Stimulated activated naive CD8-positive, alpha-beta T cell treated with anti-CD3 and anti-CD28 coated beads, Interleukin-15, Interleukin-2, amounts not matched to agents 100 U/mL and 50 U/mL, for 24 hours (primary cell): ENCODE results near the gene FBXW8.
A peak's percentile ranks its signal among the peaks of the same experiment; 100 is the strongest.

Experiments used
- ATAC-seq: fragments of 150-1000 bp; cut with Tn5 transposase; one replicate; pipeline ENCODE4 v1.10.0; 2021
- DNase-seq: peaks from one replicate; pipeline ENCODE4 v3.0.0; 2021

FBXW8 gene

DNA sequence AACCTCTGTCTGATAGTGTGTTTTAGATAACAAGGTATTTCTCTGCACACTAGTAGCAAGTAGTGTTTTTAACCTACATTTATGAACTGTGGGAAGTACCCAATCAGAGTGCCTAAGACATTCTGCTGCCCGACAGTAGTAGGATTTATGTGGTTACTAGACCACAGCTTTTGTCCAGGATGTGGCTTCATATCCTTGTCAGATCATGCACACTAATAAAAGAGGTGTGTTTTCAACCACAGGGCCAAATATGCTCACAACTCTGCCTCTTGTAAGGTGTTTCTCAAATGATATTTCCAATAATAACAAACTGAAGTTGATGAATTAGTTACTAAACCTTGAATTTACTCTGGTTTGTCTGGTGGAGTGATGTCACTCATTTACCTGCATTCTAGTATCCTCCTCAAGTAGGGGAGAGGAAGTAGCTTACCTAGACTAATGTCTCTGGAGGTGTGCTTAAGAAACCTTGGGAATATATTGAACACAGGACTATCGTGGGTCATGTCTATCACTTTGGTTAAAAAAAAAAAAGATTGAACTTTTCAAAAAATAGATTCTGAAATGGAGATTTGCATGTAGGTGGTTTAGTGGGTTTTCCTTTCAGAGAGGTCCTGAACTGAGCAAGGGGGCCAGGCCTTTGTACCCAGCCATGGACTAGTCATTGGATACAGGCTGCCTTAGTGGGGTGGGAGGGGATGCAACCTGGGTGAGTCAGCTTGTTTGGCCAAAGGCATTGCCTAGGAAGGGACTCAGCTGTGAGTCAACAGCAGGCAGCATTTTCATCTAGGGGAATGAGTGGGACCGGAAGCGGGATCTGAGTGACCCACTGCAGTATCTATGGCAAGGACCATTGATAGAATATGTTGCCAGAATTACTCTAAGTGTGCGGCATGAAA is 14.1 kb downstream of the FBXW8 start:
- DNase-seq, result peak; percentile 55
- ATAC-seq, result peak; percentile 86

DNA sequence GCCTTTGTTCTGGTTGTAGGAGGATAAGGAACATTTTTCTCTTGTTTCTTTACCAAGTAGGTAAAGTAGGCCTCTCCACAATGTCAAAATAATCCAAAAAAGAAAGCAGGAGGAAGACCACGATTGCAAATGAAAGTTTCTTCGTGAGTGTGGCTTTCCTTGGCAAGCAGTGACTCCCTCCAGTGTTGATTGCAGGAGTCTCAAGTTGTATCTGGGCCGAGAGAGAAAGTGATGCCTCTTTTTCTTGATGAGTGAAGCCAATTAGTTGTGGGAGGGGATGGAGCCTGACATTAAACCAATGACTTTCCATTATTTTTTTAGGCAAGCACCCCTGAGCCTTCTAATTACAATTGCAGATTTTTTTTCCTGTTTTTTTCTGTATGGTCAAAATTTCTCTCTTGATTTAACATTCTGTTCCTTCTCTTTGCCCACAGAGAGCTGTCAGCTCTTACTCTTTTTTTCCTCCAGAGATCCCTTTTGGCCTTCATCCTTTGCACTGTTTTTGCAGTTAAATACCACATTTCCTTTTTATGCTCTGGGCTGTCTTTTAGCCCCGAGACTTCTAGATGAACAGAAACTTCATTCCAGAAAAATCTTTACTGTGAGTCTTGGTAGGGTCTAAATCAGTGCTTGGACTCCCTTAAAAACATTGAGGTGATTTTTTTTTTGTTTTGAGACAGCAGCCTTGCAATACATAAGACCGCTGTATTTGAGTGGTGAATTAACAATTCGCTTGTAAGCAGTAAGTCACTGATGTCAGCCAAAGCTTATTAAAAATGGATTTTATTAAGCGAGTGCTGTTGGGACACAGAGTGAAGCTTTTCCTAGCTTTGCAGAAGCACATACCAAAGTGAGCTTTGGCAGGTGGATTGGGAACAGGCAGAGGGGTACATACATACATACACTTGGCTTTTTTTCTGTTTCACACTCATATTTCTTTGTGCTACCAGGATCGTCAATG is 15.8 kb downstream of the FBXW8 start:
- no peak for DNase-seq

DNA sequence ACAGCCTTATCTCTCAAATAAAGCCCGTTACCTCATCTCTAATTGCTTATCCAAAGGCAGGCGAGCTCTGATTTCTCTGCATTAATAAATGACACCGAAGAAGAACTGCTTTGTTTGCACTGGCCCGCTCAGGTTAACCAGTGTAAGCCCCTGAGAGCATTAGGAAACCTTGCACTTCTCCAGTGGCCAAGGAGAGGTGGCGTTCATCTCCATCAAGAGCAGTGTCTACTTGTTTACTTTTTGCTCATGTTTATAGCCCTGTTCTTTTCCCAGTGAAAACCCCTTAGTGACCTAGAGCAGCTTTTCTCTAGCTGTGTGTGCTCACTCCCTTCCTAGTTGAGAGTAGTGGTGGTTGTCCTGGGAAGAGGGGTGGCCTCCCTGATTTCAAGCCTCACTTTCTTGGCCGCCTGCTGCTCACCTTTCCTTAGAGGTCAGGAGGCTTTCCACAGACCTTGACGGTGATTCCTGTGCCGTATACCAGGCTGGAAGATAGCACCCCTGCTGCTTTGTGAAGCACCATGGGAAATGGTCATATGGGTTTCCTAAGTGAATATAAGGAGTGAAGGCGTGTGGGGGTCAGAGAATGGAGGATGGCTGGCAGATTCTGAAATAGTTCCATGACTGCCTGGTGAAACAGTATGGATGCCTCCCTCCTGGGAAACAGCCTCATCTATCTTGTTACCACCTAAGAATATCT is 16.6 kb downstream of the FBXW8 start:
- no peak for ATAC-seq
- no peak for DNase-seq

More for the DNA sequence above, 15.8 kb downstream of the FBXW8 start:
- no peak for ATAC-seq

DNA sequence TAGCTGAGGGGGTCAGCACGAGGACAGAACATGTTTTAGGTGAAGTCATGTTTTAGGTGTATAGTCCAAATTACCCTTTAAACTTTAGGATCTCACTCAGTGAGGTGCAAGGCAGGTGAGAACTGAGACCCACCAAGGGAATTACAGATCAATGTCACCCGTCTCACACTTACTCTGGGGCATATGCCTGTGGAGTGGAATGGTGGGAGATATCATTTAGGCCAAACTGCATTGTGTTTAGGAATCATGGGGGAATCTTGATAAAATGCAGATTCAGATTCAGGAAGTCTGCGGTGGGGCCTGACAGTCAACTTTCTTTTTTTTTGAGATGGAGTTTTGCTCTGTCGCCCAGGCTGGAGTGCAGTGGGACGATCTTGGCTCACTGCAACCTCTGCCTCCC is 17.8 kb downstream of the FBXW8 start:
- no peak for ATAC-seq
- no peak for DNase-seq

DNA sequence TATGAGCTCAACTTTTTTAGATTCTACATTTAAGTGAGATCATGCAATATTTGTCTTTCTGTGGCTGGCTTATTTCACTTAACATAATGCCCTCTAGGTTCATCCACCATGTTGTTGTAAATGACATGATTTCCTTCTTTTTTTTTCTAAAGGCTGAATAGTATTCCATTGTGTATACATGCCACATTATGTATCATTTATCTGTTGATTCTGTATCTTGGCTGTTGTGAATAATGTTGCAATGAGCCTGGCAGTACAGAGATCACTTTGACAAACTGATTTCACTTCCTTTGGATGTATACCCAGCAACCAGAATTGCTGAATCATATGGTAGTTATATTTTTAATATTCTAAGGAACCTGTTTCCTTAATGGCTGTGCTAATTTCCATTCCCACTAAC is 19.1 kb downstream of the FBXW8 start:
- no peak for DNase-seq
- ATAC-seq, result no peak

DNA sequence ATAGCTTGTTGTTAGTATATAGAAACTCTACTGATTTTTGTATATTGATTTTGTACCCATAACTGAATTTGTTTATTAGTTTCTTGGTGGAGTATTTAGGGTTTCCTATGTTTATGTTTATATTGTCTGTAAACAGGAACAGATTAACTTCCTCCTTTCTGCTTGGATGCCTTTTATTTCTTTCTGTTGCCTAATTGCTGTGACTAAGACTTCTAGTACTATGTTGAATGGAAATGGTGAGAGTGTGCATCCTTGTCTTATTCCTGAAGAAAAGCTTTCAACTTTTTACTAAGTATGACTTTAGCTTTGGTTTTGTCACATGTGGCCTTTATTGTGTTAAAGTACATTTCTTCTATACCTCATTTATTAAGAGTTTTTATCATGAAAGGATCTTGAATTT is 20.9 kb downstream of the FBXW8 start:
- ATAC-seq (no peak), DNase-seq (no peak)

DNA sequence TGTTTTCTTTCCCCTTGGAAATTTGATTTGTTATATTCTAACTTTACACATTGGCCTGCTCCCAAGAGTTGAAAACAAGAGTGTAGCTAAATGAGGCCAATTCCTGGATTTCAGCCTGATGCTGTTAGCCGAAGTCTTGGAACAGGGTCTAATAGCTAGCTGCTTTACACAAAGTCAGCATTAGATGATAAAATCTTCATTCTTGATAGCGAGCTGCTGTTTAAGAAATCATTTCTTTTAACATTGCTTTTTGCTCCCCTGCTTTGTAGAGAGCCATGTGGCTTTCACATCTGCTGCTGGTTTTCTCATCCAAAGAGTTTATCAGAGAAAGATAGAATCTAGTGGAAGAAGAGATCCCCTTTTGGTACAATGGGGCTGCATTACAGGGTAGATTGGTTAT is 22.3 kb downstream of the FBXW8 start:
- DNase-seq (no peak), ATAC-seq (no peak)

DNA sequence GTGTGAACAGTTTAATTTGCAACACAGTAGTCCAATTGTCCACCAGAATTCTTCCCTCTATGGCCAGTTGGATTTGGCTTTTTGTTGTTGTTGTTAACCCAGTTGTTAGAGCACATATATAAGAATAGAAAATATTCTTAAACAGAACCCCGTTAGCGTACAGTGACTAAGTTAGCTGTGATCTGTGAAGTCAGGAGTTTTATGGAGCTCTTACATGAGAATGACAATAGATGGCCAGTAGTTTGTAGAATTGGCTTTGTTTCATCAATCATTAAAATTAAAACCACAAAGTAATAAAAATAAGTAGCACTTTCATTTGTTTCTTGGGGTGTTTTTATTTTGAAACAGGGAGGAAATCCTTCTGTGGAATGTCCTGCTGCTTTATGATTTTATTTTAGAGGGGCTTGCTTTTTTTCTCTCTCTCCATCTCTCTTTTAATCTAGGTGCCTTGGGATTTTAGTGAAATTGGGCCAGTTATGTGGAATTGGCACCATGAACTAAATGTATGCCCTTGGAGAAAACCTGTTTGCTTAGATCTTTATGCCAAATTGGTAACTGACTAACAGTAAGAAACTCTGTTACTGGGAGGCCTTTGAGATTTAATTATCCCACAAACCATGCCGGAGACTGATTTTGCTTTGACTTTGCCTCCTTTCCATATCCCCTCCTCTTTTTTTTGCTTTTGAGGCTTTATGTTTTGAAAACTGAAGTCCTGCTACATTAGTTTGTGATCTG is 22.9 kb downstream of the FBXW8 start:
- ATAC-seq, result no peak
- no peak for DNase-seq

DNA sequence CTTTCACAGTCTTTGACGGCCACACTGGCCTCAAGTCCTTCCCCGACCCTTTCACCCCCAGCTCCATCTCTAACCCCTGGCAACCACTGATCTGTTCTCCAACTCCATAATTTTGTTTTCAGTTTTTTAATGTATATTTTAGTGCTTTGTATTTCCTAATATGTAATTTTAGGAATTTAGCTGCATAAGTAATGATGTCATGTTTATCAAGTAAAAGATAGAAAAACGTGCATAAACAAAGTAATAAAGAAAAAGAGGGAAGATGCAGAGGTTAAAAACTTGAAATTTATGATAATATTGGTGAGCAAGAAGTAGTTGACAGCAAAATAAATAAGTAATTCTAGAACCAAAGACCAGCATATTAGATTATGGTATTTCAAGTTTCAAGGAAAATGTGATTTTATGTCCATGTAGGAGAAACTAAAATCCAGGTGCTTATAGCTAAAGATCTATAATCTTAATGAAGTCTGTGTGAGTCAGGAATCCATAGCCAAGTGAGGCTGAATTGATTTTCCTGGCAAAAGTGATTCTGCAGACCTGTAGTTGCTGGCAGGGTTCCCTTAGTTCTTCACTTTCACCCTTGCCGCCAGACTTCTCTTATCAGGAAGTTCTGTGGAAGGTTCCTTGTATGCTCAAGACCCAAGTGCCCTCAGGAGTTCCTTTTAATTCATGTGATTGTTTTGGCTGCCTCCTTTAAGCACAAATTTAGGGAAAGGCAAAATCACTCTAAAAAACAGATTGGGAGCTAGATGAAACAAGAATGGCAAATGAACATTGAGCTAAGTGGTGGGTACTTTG is 24.4 kb downstream of the FBXW8 start:
- ATAC-seq (no peak), DNase-seq (no peak)

DNA sequence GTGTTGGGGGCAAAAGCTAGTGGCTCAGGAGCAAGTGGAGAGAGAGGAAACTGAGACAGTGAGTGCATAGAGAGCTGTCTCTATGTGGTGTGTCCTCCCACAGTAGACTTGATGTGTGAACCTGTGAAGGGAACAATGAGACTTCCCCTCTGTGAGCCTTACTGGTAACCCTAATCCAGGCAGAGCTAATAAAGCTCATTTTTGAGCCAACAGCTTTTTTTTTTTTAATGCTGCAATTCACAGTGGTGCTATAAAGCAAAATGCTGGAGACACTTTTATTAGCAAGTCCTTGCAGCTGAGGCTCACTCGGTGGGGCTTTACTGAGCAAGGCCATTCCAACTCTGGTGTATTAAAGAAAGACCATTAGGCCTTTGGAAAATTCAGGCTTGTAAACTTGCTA is 26.9 kb downstream of the FBXW8 start:
- DNase-seq (no peak), ATAC-seq (no peak)

DNA sequence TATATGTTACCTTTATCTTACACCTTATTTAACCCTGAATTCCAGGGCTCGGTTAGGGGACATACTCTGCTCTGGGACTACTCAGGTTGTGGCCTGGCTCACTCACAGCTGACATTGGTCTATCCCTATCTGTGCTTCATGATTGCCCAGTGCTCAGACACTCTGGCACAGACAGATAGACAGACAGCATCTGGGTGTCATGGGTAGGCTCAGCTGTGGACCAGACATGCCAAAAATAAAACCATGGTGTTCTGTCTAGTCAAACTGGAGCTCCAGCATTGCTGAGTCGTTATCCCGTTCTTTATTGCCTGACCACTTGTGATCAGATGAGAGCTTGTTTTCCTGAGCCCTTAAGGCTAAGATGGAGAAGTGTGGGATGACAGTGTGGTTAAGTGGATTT is 29.0 kb downstream of the FBXW8 start:
- ATAC-seq, result no peak
- no peak for DNase-seq

DNA sequence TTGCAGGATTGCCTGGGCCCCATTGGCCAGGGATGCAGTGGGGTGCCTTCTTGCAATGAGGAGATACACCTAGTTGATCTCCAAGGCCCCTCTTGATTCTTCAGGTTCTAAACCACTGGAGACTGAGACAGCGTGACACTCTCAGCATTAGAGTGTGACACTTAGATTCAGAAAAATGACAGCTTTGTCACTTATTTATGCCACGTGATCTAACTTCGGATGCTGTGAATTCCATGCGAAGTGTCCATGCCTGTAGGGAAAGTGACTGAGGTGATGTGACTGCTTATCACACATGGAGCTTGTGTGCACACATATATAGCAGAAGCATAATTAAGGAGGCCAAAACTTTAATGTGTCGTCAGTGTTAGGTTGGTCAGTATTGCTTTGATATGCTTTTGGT is 30.4 kb downstream of the FBXW8 start:
- no peak for ATAC-seq

DNA sequence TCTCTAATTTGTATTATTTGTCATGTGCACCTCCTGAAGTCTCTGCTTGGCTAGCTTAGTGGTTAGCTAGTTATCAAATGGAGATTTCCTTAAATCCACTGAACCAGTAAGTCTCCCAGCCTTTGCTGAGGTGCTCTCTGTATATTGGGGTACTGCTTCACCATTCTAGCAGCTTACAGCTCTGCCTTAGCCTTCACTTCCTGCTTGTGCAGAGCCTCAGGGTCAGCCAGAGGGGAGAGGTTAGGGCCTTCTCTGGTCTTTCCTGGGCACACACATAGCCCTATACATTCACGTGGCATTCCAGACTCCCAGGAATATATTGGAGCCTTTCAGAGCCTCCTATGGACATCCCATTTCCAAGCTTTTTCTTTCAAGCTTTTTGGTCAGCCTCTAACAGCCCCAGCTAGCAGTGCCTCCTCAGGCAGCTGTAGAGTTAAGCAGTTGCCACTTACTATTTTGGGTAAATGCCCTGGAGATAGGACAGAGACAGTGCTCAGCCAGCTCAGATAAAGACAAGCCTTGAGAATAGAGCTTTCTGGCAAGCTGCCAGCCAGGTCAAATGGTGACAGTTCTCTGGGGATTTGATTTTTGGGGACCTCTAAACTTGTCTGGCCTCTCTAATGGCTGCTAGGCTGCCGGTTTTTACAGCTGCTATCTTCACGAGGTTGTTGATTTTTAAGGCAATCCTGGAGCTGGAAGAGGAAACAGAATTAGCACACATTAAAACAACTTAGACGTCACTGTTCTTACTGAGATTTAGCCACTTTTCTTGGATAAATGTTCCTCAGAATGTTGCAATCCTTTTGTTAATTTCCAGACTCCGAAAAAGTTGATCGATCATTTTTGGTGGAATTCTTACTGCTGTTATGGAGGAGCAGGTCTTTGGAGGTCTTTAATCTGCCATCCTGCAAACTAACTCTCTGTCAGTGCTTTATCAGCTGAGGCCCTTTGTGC is 32.9 kb downstream of the FBXW8 start:
- DNase-seq (no peak), ATAC-seq (no peak)

More for the DNA sequence above, 30.4 kb downstream of the FBXW8 start:
- DNase-seq, result no peak

DNA sequence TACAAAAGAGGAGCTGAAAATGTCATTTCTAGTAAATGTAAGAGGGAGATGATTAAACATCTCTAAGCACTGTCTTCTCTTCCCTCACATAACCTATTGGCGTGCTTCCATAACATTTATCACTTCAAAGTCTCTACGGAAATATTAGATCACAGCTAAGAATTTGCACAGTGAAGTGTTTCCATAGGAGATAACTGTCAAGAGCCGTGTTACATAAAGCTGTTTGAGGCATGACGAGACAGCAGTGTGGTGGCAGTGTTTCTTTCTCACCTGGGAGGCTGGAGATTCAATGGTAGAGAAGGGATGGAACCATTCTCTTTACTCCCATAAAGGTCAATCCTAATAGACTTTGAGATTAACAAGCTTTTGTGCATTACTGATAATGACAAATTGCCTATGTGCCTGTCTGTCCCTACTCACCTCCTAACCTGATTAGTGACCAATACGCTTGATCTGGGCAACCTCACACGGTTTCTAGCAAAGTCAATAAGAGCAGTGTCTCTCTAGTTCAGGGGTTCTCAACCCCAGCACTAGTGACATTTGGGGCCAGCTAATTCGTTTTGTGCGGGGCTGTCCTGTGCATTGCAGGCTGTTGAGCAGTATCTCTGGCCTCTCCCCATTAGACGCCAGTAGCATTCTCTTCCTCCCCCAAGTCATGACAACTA is 35.3 kb downstream of the FBXW8 start:
- ATAC-seq, result no peak
- DNase-seq, result no peak

DNA sequence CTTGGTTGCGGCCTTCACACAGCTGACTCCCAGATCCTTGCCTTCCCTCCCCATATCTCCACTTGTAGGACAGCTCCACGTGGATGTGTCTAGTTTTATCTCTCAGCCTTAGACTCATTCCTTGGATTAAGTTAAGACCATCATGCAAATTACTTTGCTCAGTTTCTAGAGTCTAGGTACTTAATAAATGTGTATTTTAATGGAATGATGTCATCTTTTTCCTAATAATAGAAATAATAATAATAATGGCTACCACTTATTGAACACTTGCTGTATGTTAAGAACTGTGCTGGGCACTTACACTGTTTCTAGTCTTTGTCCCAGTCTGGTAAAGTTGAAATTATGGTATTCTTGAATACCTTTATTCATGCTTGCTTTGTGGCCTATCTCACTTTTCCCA is 37.5 kb downstream of the FBXW8 start:
- no peak for DNase-seq
- no peak for ATAC-seq

DNA sequence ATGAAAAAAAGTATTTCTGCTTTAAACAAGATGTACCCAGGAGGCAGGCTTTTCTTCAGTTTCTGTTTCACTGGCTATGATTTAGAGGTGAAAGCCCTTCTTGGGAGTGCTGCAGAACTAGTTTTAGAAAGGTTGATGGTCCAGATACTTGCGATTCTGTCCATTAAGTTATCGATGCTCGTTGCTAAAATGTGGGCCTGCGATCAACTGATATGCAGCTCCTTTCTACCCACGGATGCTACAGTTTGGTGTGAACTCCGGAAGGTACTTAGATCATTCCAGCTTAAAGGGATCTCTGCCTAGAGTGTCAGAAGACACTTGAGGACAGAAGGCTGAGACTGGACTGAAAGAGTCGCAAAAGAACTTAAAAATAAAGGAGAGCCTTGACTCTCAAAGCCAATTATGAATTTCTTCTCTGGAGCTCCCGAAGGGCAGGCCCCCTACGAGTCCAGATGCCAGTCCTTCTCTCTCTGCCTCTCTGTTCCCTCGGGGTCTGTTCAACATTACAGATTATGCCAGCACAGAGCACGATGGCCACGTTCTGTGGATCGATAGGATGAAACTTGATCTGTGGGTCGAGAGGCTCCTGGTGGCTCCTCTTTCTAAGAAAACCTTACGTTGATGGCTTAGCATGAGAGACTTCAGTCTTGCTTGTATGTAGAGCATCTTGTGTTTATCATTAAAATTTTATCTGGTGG is 40.0 kb downstream of the FBXW8 start:
- DNase-seq (no peak), ATAC-seq (no peak)

DNA sequence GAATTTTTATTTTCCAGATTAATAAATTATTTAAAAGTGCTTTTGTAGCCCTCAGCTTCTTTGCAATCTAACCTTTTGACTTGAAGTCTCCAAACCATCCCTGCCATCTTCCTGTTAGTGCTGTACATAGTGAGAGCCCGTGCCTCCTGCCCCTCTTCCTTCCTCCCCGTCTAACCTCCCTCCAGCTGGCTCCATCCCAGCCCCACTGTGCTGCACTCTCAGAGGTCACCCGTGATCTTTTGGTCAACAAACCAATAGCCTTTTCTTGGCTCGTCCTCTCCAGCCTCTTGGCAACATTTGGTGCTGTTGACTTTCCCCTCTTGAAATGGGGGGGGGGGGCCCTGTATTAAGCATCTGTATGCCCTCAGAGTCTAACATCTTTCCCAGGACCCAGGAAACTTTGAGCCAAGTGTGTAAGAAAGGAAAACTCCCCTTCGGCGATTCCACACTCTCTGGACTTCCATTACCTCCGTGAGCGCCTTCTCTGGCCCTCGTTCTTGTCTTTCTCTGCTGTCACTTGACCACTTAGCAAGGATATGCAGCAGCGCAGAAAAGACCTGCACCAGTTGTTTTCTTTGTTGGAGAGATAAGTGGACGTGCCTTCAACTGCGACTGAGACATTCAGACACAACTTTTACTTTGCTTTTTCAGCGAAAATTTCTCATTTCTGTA is 44.1 kb downstream of the FBXW8 start:
- no peak for ATAC-seq
- DNase-seq, result no peak
